ENCODE results near the gene PHF21A.

DNA sequence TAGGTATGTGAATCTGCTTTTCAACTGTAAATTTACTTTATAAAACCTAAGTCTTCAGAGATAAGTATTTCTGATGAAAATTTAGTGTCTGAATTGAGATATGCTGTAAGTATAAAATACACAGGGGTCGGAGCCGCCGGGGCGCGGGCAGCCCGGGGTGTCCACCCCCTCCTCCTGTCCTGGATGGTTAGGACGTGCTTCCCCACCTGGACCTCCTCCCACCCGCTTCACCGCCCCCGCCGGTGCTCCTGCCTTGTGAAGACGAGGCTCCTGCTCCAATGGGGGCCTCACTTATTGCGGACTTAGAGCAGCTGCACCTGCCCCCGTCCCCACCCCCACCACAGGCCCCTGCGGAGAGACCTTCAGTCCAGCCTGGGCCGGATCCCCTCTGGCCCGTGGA lies 21.3 kb upstream of the PHF21A start:
- TF ChIP-seq CTCF (conservative IDR thresholded peaks at IDR 0.05; ENCODE audit: low read length) (no peak), EZH2phosphoT487 (IDR thresholded peaks at IDR 0.05; ENCODE audit: borderline replicate concordance) (no peak)
